GM18951 (cell line): ENCODE results near the gene IQCK.
A peak's percentile ranks its signal among the peaks of the same experiment; 100 is the strongest.
"Not testable (repeated sequence)": the region's sequence is repeated elsewhere in the genome, so short reads cannot be mapped to it uniquely, and the experiment has no call there.

Source experiments
- POLR2A ChIP-seq: IDR thresholded peaks from 4 replicates; pipeline ENCODE4 v1.6.1; 2011; ENCODE audit warnings: mild to moderate bottlenecking; ENCODE audit not compliant: insufficient read length, insufficient read depth; ENCODE audit errors: extremely low read depth
- in situ Hi-C: fragments of 300-500 bp; cut with MboI; formaldehyde crosslinking; loops from one replicate; pipeline ENCODE4 v1.12.0; 2022; ENCODE audit warnings: low sequenced_read_pairs, mixed read lengths, inconsistent platforms; ENCODE audit not compliant: unreplicated experiment

IQCK gene

DNA sequence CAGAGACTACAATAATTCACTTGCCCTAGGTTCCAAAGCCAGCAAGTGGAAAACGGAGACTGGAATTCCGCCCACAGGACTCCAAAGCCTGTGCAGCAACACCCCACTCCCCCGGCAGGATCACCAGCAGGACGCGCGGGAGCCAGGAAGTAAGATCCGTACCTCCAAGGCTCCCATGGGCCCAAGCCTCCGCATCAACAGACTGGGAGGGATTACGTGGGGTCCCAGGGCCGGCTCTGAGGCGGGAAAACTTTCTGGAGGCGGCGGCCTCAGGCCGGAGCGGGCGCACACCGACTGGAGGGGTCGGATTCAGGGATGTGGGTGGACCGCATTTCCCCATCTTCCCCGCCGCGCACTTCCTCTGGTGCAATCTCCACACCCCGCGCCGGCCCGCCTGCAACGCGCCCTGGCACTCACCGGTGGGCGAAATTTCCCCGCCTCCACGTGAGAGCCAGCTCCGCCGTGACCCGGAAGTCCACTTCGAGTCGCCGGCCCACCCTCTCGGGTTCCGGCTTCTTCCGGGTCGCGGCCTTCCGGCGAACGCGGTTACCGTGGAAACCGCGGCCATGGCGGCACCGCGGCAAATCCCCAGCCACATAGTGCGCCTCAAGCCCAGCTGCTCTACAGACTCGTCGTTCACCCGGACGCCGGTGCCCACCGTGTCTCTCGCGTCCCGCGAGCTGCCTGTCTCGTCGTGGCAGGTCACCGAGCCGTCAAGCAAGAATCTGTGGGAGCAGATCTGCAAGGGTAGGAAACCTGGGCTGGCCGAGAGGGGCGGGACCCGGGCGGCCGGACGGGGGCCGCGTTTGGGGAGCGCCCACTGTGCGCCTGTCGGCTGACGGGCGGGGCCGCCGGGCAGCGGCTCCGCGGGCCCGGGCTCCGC is at the start of gene IQCK, which contains the start of gene KNOP1:
Gene IQCK (plus strand): TSS at position 531 of the 883 bp plus-strand sequence. CDS start 36 bp downstream, at position 567.
Gene KNOP1 (minus strand): TSS at position 487 of the 883 bp plus-strand sequence. CDS start 3,192 bp downstream, outside the sequence.
- in situ Hi-C loops = loop anchor here (25.0 kb wide), 1 partner anchor 169 kb away; the partner anchor contains the start of gene GPRC5B
- peak; percentile 74 for TF ChIP-seq POLR2A

- in situ Hi-C loops = no loop called here
- no peak for TF ChIP-seq POLR2A
Measured at GRCh38 chr16:19672378-19672777, 45.7 kb upstream of the IQCK start.

DNA sequence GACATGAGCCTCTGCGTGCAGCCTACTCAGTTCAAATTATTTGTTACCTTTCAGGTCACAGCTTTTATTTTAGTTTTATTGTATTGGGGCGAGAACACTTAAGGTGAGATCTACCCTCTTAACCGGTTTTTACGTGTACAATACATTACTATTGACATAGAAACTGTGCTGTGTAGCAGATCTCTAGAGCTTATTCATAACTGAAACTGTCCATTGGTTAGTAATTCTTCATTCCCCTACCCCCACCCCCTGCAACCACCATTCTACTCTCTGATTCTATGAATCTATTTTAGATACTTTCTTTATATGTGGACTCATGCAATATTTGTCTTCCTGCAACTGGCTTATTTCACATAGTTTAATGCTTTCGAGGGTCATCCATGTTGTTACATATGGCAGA is 43.6 kb upstream of the IQCK start:
- no peak for TF ChIP-seq POLR2A
- in situ Hi-C loops = no loop called here

DNA sequence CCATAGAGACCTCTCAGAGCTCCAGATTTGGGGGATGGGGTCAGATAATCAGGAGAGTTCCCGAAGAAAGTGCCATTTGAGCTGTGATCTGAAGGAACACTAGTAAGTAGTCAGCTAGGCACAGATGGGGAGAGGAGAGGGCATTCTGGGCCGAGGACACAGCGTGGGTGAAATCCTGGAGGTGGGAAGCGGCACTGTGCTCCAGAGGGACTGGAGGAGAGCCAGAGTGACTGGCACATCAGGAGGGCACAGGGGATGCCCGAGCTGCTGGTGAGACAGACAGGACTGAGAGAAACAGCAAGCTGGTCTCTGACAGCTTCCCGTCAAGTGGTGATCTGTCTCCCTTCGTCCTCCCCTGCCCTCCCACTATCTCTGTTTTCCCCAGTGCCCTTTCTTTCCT is 40.7 kb upstream of the IQCK start:
- in situ Hi-C loops = no loop called here
- TF ChIP-seq POLR2A = no peak

- in situ Hi-C loops = no loop called here
- TF ChIP-seq POLR2A = no peak
Measured at GRCh38 chr16:19678804-19679203, 39.3 kb upstream of the IQCK start.

DNA sequence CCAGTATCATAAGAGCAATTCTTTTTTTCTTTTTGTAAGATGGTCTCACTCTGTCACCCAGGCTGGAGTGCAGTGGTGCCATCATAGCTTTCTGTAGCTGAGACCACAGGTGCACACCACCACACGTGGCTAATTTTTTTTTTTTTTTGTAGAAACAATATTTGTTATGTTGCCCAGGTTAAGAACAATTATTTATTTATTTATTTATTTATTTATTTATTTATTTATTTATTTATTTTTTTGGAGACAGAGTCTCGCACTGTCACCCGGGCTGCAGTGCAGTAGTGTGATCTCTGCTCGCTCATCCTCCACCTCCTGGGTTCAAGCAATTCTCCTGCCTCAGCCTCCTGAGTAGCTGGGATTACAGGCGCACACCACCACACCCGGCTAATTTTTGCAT is 38.8 kb upstream of the IQCK start:
- in situ Hi-C loops = not testable (repeated sequence)

GRCh38 chr16:19680881-19681340 is 37.2 kb upstream of the IQCK start:
- no peak for TF ChIP-seq POLR2A
- in situ Hi-C loops = no loop called here

- no peak for TF ChIP-seq POLR2A
- in situ Hi-C loops = no loop called here
Measured at GRCh38 chr16:19681637-19682036, 36.4 kb upstream of the IQCK start.

GRCh38 chr16:19683453-19684236 is 34.4 kb upstream of the IQCK start:
- no peak for TF ChIP-seq POLR2A
- in situ Hi-C loops = no loop called here

- in situ Hi-C loops = no loop called here
- TF ChIP-seq POLR2A = no peak
Measured at GRCh38 chr16:19685176-19685575, 32.9 kb upstream of the IQCK start.

DNA sequence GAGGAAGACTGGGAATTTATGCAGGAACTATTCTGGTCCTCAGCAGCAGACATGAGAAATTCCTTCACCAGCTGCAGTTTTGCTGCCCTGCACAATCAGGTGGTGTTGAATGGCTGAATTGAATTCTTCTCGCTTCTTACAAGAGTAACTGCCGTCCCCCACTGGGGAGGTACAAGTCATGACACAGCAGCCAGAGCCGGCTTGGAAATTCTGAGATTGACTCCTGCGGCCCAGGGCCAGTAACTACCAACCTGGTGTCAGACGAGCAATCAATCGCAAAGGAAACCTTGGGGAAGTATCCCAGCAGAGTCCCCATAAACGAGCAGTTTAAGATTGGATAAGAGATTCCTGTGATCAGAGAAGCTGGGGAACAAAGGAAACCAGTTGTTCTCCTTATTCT is 30.8 kb upstream of the IQCK start:
- in situ Hi-C loops = no loop called here

GRCh38 chr16:19688396-19689024 is 29.6 kb upstream of the IQCK start:
- no peak for TF ChIP-seq POLR2A
- in situ Hi-C loops = no loop called here

More for the DNA sequence above, 30.8 kb upstream of the IQCK start:
- TF ChIP-seq POLR2A = no peak

GRCh38 chr16:19689342-19689741 is 28.7 kb upstream of the IQCK start:
- in situ Hi-C loops = no loop called here
- TF ChIP-seq POLR2A = no peak

- TF ChIP-seq POLR2A = no peak
- in situ Hi-C loops = no loop called here
Measured at GRCh38 chr16:19690196-19690595, 27.9 kb upstream of the IQCK start.
